Measurements from ENCODE around the gene AGAP1.

GRCh38 chr2:235774153-235774870, 280.5 kb downstream of the AGAP1 start:
- TF ChIP-seq JUN (IDR thresholded peaks at IDR 0.05; ENCODE audit: borderline replicate concordance, insufficient read depth, insufficient read length, low read depth) (no peak), EZH2 (IDR thresholded peaks at IDR 0.05; ENCODE audit: borderline replicate concordance, low read depth, low read length, severe bottlenecking) (no peak), POLR2A (IDR thresholded peaks at IDR 0.05; ENCODE audit: low read depth, low read length) (no peak), CTCF (IDR thresholded peaks at IDR 0.05; ENCODE audit: extremely low read depth in 1 of 2, insufficient read depth in 1 of 2, low read depth in 1 of 2, low read length in 2 of 2) (no peak), MYC (IDR thresholded peaks at IDR 0.05; ENCODE audit: low read depth, low read length) (no peak), MAX (IDR thresholded peaks at IDR 0.05; ENCODE audit: insufficient read depth, insufficient read length) (no peak)

Measured in endothelial cell of umbilical vein (primary cell).